Prostate gland (tissue), 2 donors: ENCODE measurements around the gene SMIM5. TPM values are rescaled to one million over a fixed set of nuclear protein-coding genes. Genes with fewer than 3 reads are reported as not detected.

Source experiments
- DNase-seq: peaks from one replicate; pipeline ENCODE4 v3.0.0-alpha.2; 2019; ENCODE audit warnings: low spot score
- H3K27ac ChIP-seq, 2 donors: fragments of 200-600 bp; sonication (generic); 2 replicates each; pipeline ENCODE4 v1.5.1; 2017 to 2019
- H3K27me3 ChIP-seq: fragments of 200-600 bp; sonication (generic); replicated peaks from 2 replicates; pipeline ENCODE4 v1.5.1; 2019; ENCODE audit not compliant: insufficient read depth
- H3K36me3 ChIP-seq, 2 donors: fragments of 200-600 bp; sonication (generic); 1 replicate in 1 of 2; 2 replicates in 1 of 2; pipeline versions ENCODE4 v1.5.1 to v1.8.1; 2017 to 2019
- H3K4me1 ChIP-seq: fragments of 200-600 bp; sonication (generic); replicated peaks from 2 replicates; pipeline ENCODE4 v1.5.1; 2019
- H3K4me3 ChIP-seq, 2 donors: fragments of 200-600 bp; sonication (generic); 2 replicates each; pipeline ENCODE4 v1.5.1; 2017 to 2019
- H3K9me3 ChIP-seq: fragments of 200-600 bp; sonication (generic); 2 replicates; pipeline ENCODE4 v1.5.1; 2017
- POLR2A ChIP-seq: fragments of 450-650 bp; IDR thresholded peaks from one replicate; pipeline ENCODE4 v1.6.1; 2016; ENCODE audit warnings: antibody characterized with exemption, mild to moderate bottlenecking
- POLR2AphosphoS5 ChIP-seq: sonication (generic); formaldehyde crosslinking; IDR thresholded peaks from one replicate; pipeline ENCODE4 v1.6.1; 2017; ENCODE audit warnings: antibody characterized with exemption
- WGBS: methylation state at CpG from one replicate; pipeline ENCODE4 v1.1.5; 2018; 5-methylcytosine and 5-hydroxymethylcytosine counted together
- intact Hi-C: fragments of 100-400 bp; cut with DNase I; formaldehyde crosslinking; loops from one replicate; pipeline ENCODE4 v1.14.2; 2022
- total RNA-seq, 2 donors: library from RNA; depleted of rRNA; stranded (reverse); fragments of >200 nt; gene quantifications; one replicate each; pipeline ENCODE4 v1.1.0, GENCODE V29; 2016
- TF ChIP-seq, protein P1 (sequence below), 4 experiments: fragments of 200-600 bp in 2 of 4; fragments of 450-650 bp in 2 of 4; sonication (generic) in 2 of 4; IDR thresholded peaks; 1 replicate in 3 of 4; 2 replicates in 1 of 4; pipeline ENCODE4 v1.5.1; 2016 to 2019; ENCODE audit warnings: antibody characterized with exemption in 4 of 4, mild to moderate bottlenecking in 2 of 4, moderate library complexity in 2 of 4

Gene SMIM5
- total RNA-seq, 2 donors from 2014 or later: 0.27 to 4.1 TPM

- TF ChIP-seq POLR2AphosphoS5 (no peak), POLR2A (peak; percentile 67)
- TF ChIP-seq, protein P1, sequence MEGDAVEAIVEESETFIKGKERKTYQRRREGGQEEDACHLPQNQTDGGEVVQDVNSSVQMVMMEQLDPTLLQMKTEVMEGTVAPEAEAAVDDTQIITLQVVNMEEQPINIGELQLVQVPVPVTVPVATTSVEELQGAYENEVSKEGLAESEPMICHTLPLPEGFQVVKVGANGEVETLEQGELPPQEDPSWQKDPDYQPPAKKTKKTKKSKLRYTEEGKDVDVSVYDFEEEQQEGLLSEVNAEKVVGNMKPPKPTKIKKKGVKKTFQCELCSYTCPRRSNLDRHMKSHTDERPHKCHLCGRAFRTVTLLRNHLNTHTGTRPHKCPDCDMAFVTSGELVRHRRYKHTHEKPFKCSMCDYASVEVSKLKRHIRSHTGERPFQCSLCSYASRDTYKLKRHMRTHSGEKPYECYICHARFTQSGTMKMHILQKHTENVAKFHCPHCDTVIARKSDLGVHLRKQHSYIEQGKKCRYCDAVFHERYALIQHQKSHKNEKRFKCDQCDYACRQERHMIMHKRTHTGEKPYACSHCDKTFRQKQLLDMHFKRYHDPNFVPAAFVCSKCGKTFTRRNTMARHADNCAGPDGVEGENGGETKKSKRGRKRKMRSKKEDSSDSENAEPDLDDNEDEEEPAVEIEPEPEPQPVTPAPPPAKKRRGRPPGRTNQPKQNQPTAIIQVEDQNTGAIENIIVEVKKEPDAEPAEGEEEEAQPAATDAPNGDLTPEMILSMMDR (IDR thresholded peaks at IDR 0.05): peak; percentile 87 to 94 (median 92)
- Histone ChIP-seq H3K36me3 (no peaks in the 10 kb centered on the region), H3K9me3 (no peaks in the 10 kb centered on the region), H3K4me1 (peaks cover 10% of the 10 kb centered on the region), H3K4me3 (peak overlapping the region; percentile 52 to 56), H3K27me3 (no peaks in the 10 kb centered on the region), H3K27ac (peak overlapping the region; percentile 83 to 90)
- DNase-seq: peak; percentile 96
- WGBS: 3% methylated on average over 60 of the region's 100 CpGs
- intact Hi-C loops: loop anchor here (2.0 to 5.0 kb wide), 2 partner anchors 72 to 162 kb away; partner anchors contain the start of gene TSEN54
Measured at GRCh38 chr17:75589012-75589918, 44.0 kb upstream of the SMIM5 start.

DNA sequence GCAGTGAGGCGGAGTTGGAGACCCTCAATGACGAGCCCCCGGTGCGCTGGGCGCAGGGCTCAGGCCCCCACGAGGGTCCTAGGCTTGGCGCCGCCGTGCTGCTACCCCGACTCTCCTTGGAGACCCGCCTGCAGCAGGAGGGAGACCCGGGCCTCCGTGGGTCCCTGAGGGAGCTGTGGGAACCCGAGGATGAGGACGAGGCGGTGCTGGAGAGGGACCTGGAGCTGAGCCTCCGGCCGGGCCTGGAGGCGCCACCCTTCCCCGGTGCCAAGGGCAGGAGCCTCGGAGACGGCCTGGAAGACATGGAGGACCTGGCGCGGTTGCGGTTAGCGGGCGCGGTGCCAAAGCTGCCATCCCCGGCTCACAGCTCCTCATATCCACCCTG lies 43.3 kb upstream of the SMIM5 start:
- DNase-seq: no peak
- TF ChIP-seq, protein P1 (IDR thresholded peaks at IDR 0.05): no peak
- intact Hi-C loops: loop anchor here (2.0 to 5.0 kb wide), 2 partner anchors 73 to 163 kb away; partner anchors contain the start of gene TSEN54
- Histone ChIP-seq H3K4me1 (peaks cover 10% of the 10 kb centered on the region), H3K27ac (peak overlapping the region; percentile 83 to 90), H3K36me3 (no peaks in the 10 kb centered on the region), H3K4me3 (peak overlapping the region; percentile 52 to 56), H3K27me3 (no peaks in the 10 kb centered on the region), H3K9me3 (no peaks in the 10 kb centered on the region)
- 51% methylated on average over 18 of the region's 29 CpGs for WGBS

DNA sequence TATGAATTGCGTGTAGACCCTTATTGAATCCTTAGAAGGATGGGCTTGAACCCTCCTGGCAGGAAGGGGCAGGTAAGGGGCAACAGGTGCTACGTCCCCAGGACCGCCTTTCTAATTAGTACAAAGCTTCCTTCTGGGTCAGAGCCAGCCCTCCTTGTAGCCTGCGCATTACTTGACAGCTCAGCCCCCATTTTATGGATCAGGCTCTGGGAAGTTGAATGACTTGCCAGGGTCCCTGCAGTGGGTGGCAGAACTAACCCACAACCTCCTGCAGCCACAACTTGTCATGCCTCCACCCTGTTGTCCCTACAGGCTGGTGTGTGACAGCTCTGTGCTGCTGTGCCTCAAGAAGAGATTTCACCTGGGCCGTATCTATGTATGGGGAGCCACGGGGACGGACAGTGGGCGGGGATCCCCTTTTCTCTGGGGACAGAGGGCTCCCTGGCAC lies 42.9 kb upstream of the SMIM5 start:
- H3K36me3 ChIP-seq: no peaks in the 10 kb centered on the region
- H3K9me3 ChIP-seq: no peaks in the 10 kb centered on the region
- peaks cover 10% of the 10 kb centered on the region for H3K4me1 ChIP-seq
- H3K27ac ChIP-seq: peak overlapping the region in 1 of 2 donors; percentile 90
- no peak for TF ChIP-seq POLR2A
- TF ChIP-seq POLR2AphosphoS5: no peak
- TF ChIP-seq, protein P1 (IDR thresholded peaks at IDR 0.05): no peak
- H3K4me3 ChIP-seq: no peak overlapping the region
- 63% methylated on average over 8 of the region's 8 CpGs for WGBS
- H3K27me3 ChIP-seq: no peaks in the 10 kb centered on the region
- no peak for DNase-seq
- intact Hi-C loops: no loop called here

DNA sequence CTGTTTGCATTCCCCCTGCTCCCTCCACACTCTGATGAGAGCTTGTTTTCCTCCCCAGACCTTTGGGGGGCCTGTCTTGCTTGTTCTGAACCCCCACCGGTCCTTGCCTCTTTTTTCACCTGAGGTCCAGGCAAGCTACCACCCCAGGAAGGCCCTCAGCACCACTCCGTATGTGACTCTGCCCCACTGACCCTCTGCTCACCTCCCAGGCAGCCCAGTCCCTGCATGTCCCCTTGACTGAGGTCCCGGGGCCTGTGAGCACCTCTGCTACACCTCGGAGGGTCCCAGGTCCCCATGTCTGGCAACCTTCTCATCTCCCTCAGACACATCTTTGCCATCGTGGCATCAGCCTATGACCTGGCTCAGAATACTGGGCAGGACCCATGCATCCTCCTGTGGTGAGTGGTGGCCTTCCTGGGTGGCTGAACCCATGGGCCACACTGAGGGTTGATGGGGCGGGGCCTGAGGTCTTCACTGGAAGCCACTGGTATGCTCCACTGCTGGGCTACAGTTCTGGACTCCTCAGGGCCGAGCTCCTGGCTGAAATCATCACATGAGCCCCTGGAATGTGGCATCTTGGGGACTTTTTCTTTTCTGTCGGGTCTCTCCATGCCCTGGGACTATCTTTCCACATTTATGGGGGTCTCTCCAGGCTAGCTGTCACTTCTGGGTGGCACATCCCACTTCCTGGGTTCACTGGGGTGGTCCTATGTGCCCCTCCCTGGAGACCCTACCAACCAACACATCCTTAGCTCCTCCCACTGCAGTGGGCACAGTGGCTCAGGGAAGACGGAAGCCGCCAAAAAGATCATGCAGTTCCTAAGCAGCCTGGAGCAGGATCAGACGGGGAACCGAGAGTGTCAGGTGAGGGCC lies 42.1 kb upstream of the SMIM5 start:
- Histone ChIP-seq H3K36me3 (no peaks in the 10 kb centered on the region), H3K4me3 (no peak overlapping the region), H3K27ac (no peak overlapping the region), H3K27me3 (no peaks in the 10 kb centered on the region), H3K9me3 (no peaks in the 10 kb centered on the region), H3K4me1 (peaks cover 10% of the 10 kb centered on the region)
- intact Hi-C loops: no loop called here
- TF ChIP-seq POLR2AphosphoS5: no peak
- TF ChIP-seq, protein P1 (IDR thresholded peaks at IDR 0.05): no peak
- no peak for TF ChIP-seq POLR2A
- WGBS: 75% methylated on average over 11 of the region's 12 CpGs
- no peak for DNase-seq
